Suprapubic skin (tissue), 4 donors: ENCODE measurements around the gene DGCR8.

Experiments
- CTCF ChIP-seq, 2 donors: fragments of 200-600 bp in 1 of 2; fragments of 450-650 bp in 1 of 2; sonication (generic) in 1 of 2; IDR thresholded peaks; one replicate each; pipeline ENCODE4 v1.5.1; 2016 to 2019; ENCODE audit warnings: antibody characterized with exemption in 2 of 2, mild to moderate bottlenecking in 1 of 2, moderate library complexity in 1 of 2
- EP300 ChIP-seq: sonication (generic); formaldehyde crosslinking; IDR thresholded peaks from one replicate; pipeline ENCODE4 v1.6.1; 2017; ENCODE audit warnings: antibody characterized with exemption
- POLR2A ChIP-seq, 2 donors: fragments of 450-650 bp; IDR thresholded peaks; one replicate each; pipeline ENCODE4 v1.6.1; 2017; ENCODE audit warnings: antibody characterized with exemption in 2 of 2, mild to moderate bottlenecking in 2 of 2, moderate library complexity in 2 of 2
- POLR2AphosphoS5 ChIP-seq, 3 donors: sonication (generic); formaldehyde crosslinking; IDR thresholded peaks; one replicate each; pipeline ENCODE4 v1.6.1; 2017; ENCODE audit warnings: antibody characterized with exemption in 3 of 3

- TF ChIP-seq POLR2A (IDR thresholded peaks at IDR 0.05) (no peak), CTCF (IDR thresholded peaks at IDR 0.05) (no peak), EP300 (no peak), POLR2AphosphoS5 (IDR thresholded peaks at IDR 0.05) (no peak)
Measured at GRCh38 chr22:20146777-20147176, 66.7 kb downstream of the DGCR8 start.
